Panc1 (cell line): ENCODE results near the gene ZFAND3.

Experiments used
- CTCF ChIP-seq: fragments of 450-650 bp; IDR thresholded peaks from 2 replicates; pipeline ENCODE4 v1.5.1; 2017; ENCODE audit warnings: mild to moderate bottlenecking
- POLR2AphosphoS5 ChIP-seq: IDR thresholded peaks from 2 replicates; pipeline ENCODE4 v1.6.1; 2012; ENCODE audit warnings: mild to moderate bottlenecking, low read depth, low read length, moderate library complexity
- SIN3A ChIP-seq: IDR thresholded peaks from 2 replicates; pipeline ENCODE4 v1.6.1; 2012; ENCODE audit warnings: low read depth, mild to moderate bottlenecking, low read length, moderate library complexity, borderline replicate concordance; ENCODE audit not compliant: insufficient read depth
- TF ChIP-seq, protein P1 (sequence below), 2 experiments: IDR thresholded peaks; 2 replicates each; pipeline ENCODE4 v1.6.1; 2011 to 2012; ENCODE audit warnings: low read depth in 2 of 2, control low read depth in 1 of 2, low read length in 1 of 2, mild to moderate bottlenecking in 1 of 2, moderate library complexity in 1 of 2; ENCODE audit not compliant: insufficient read depth in 1 of 2

DNA sequence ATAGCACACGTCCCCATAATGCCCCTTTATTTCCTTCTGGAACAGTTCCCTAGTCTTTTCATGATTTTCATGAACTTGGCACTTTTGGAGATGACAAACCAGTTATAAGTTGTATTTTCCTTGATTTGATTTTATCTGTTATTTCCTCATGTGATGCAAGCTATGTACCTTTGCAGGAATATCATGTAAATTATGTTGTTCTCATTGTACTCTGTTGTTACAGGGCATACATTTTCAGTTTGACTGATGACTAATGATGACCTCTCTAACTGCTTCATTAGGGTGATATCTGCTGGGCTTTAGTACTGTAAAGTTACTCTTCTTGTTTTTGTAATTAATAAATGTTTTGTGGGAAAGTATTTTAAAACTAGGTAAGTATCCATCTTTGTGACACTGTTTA is 147.3 kb downstream of the ZFAND3 start:
- no peak for TF ChIP-seq CTCF
- TF ChIP-seq, protein P1, sequence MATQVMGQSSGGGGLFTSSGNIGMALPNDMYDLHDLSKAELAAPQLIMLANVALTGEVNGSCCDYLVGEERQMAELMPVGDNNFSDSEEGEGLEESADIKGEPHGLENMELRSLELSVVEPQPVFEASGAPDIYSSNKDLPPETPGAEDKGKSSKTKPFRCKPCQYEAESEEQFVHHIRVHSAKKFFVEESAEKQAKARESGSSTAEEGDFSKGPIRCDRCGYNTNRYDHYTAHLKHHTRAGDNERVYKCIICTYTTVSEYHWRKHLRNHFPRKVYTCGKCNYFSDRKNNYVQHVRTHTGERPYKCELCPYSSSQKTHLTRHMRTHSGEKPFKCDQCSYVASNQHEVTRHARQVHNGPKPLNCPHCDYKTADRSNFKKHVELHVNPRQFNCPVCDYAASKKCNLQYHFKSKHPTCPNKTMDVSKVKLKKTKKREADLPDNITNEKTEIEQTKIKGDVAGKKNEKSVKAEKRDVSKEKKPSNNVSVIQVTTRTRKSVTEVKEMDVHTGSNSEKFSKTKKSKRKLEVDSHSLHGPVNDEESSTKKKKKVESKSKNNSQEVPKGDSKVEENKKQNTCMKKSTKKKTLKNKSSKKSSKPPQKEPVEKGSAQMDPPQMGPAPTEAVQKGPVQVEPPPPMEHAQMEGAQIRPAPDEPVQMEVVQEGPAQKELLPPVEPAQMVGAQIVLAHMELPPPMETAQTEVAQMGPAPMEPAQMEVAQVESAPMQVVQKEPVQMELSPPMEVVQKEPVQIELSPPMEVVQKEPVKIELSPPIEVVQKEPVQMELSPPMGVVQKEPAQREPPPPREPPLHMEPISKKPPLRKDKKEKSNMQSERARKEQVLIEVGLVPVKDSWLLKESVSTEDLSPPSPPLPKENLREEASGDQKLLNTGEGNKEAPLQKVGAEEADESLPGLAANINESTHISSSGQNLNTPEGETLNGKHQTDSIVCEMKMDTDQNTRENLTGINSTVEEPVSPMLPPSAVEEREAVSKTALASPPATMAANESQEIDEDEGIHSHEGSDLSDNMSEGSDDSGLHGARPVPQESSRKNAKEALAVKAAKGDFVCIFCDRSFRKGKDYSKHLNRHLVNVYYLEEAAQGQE (IDR thresholded peaks at IDR 0.05; ENCODE audit: insufficient read depth in 1 of 2, low read depth in 2 of 2, low read length in 1 of 2), result no peak
- no peak for TF ChIP-seq SIN3A
- no peak for TF ChIP-seq POLR2AphosphoS5
